ENCODE results near the gene RAVER1.
"Not testable (repeated sequence)": the region's sequence is repeated elsewhere in the genome, so short reads cannot be mapped to it uniquely, and the experiment has no call there.

Gene RAVER1

GRCh38 chr19:10344780-10345179, 11.5 kb upstream of the RAVER1 start:
- no peak for FAIRE-seq

GRCh38 chr19:10343495-10343894, 10.2 kb upstream of the RAVER1 start:
- no peak for DNase-seq (ENCODE audit: insufficient read length, low spot score)
- no peak for FAIRE-seq

More at GRCh38 chr19:10344780-10345179, 11.5 kb upstream of the RAVER1 start:
- no peak for DNase-seq (ENCODE audit: insufficient read length, low spot score)

GRCh38 chr19:10339977-10340376, 6.6 kb upstream of the RAVER1 start:
- DNase-seq (ENCODE audit: insufficient read length, low spot score) = no peak
- no peak for FAIRE-seq

GRCh38 chr19:10339380-10339960, 6.1 kb upstream of the RAVER1 start, which contains the start of gene ICAM3:
TSS of gene ICAM3 (minus strand) at chr19:10339624. CDS start at chr19:10339614, 10 bp downstream.
- FAIRE-seq = peak; percentile 90

GRCh38 chr19:10338940-10339339, 5.6 kb upstream of the RAVER1 start:
- FAIRE-seq (peak; percentile 8), DNase-seq (ENCODE audit: insufficient read length, low spot score) (no peak)

More at GRCh38 chr19:10339380-10339960, 6.1 kb upstream of the RAVER1 start, which contains the start of gene ICAM3:
- peak; percentile 67 for DNase-seq (ENCODE audit: insufficient read length, low spot score)

- DNase-seq (ENCODE audit: insufficient read length, low spot score); FAIRE-seq: not testable (repeated sequence)
These were observed 3.4 kb upstream of the RAVER1 start for GRCh38 chr19:10336725-10337124.

- no peak for DNase-seq (ENCODE audit: insufficient read length, low spot score)
- FAIRE-seq = no peak
These were observed 2.1 kb upstream of the RAVER1 start for GRCh38 chr19:10335352-10335985.

GRCh38 chr19:10334588-10335351, 1.4 kb upstream of the RAVER1 start:
- FAIRE-seq = no peak
- DNase-seq (ENCODE audit: insufficient read length, low spot score) = no peak

- DNase-seq (ENCODE audit: insufficient read length, low spot score) (no peak), FAIRE-seq (no peak)
These were observed 644 bp upstream of the RAVER1 start for GRCh38 chr19:10333758-10334587.

GRCh38 chr19:10332158-10332964, 968 bp downstream of the RAVER1 start:
- no peak for FAIRE-seq

GRCh38 chr19:10329555-10329954, 3.8 kb downstream of the RAVER1 start:
- DNase-seq (ENCODE audit: insufficient read length, low spot score) (no peak), FAIRE-seq (no peak)

More at GRCh38 chr19:10332158-10332964, 968 bp downstream of the RAVER1 start:
- no peak for DNase-seq (ENCODE audit: insufficient read length, low spot score)

- no peak for FAIRE-seq
- DNase-seq (ENCODE audit: insufficient read length, low spot score) = no peak
These were observed 4.5 kb downstream of the RAVER1 start for GRCh38 chr19:10328558-10329429.

- no peak for FAIRE-seq
- no peak for DNase-seq (ENCODE audit: insufficient read length, low spot score)
These were observed 5.5 kb downstream of the RAVER1 start for GRCh38 chr19:10327793-10328192.

- no peak for DNase-seq (ENCODE audit: insufficient read length, low spot score)
- no peak for FAIRE-seq
These were observed 7.6 kb downstream of the RAVER1 start for GRCh38 chr19:10325732-10326131.

- no peak for DNase-seq (ENCODE audit: insufficient read length, low spot score)
- peak; percentile 4 for FAIRE-seq
These were observed 11.2 kb downstream of the RAVER1 start for GRCh38 chr19:10321874-10322835.

GRCh38 chr19:10321417-10321797, 11.9 kb downstream of the RAVER1 start:
- no peak for DNase-seq (ENCODE audit: insufficient read length, low spot score)
- FAIRE-seq = no peak

GRCh38 chr19:10320602-10321416, 12.5 kb downstream of the RAVER1 start:
- no peak for FAIRE-seq

More at GRCh38 chr19:10320602-10321416, 12.5 kb downstream of the RAVER1 start:
- DNase-seq (ENCODE audit: insufficient read length, low spot score) = no peak

Data from GM19239 (cell line).